Epithelial cell of alveolus of lung (primary cell): Measurements from ENCODE around the gene MS4A6E. TPM values are rescaled to one million over a fixed set of nuclear protein-coding genes. Genes with fewer than 3 reads are reported as not detected.

Source experiments
- total RNA-seq: library from RNA; depleted of rRNA; stranded (reverse); fragments of >200 nt; gene quantifications from 2 replicates; pipeline ENCODE4 v1.2.1, GENCODE V29; 2015

The MS4A6E gene
- total RNA-seq: not detected in 2 replicates

GRCh38 chr11:60326955-60327354 is at the start of gene MS4A6E:
Gene MS4A6E (plus strand): TSS chr11:60327255. CDS start chr11:60334896, 7,641 bp downstream.

GRCh38 chr11:60280412-60280811 is 46.6 kb upstream of the MS4A6E start, which contains the start of gene MS4A4A:
Gene MS4A4A (plus strand): TSS chr11:60280666. CDS start chr11:60280676, 10 bp downstream.

GRCh38 chr11:60378354-60378753 is 51.3 kb downstream of the MS4A6E start, which contains the start of gene MS4A7:
Gene MS4A7 (plus strand): TSS chr11:60378532. CDS start chr11:60383142, 4,610 bp downstream.

Other genes starting within 250 kb of the MS4A6E start
- gene MS4A2, start 238.6 kb upstream of the MS4A6E start, total RNA-seq: not detected in 2 replicates
- not detected in 2 replicates for gene MS4A6A, start 144.2 kb upstream of the MS4A6E start, total RNA-seq
- gene MS4A4E, start 84.1 kb upstream of the MS4A6E start, total RNA-seq: not detected in 2 replicates
- 10.5 TPM in 1 of 2 replicates, not detected in the other for gene MS4A4A, start 46.6 kb upstream of the MS4A6E start, total RNA-seq
- not detected in 2 replicates for gene MS4A7, start 51.3 kb downstream of the MS4A6E start, total RNA-seq
- not detected in 2 replicates for gene MS4A14, start 69.2 kb downstream of the MS4A6E start, total RNA-seq
- not detected in 2 replicates for gene MS4A5, start 102.3 kb downstream of the MS4A6E start, total RNA-seq
- gene MS4A1, start 128.6 kb downstream of the MS4A6E start, total RNA-seq: not detected in 2 replicates
- not detected in 2 replicates for gene MS4A12, start 165.5 kb downstream of the MS4A6E start, total RNA-seq
- not detected in 2 replicates for gene MS4A13, start 188.1 kb downstream of the MS4A6E start, total RNA-seq